GM10847 (cell line): ENCODE data around the gene RBFOX2.

Experiments
- POLR2A ChIP-seq: IDR thresholded peaks from 2 replicates; pipeline ENCODE4 v1.6.1; 2011; ENCODE audit not compliant: insufficient read length; ENCODE audit errors: extremely low read depth

Gene RBFOX2

GRCh38 chr22:35947794-35948425, 80.7 kb downstream of the RBFOX2 start:
- TF ChIP-seq POLR2A: no peak

GRCh38 chr22:35944458-35944857, 84.2 kb downstream of the RBFOX2 start:
- no peak for TF ChIP-seq POLR2A

GRCh38 chr22:35940166-35940565, 88.5 kb downstream of the RBFOX2 start:
- TF ChIP-seq POLR2A: no peak

GRCh38 chr22:35938226-35938625, 90.4 kb downstream of the RBFOX2 start:
- TF ChIP-seq POLR2A: no peak

GRCh38 chr22:35930933-35931332, 97.7 kb downstream of the RBFOX2 start:
- no peak for TF ChIP-seq POLR2A

GRCh38 chr22:35928285-35928798, 100.3 kb downstream of the RBFOX2 start:
- no peak for TF ChIP-seq POLR2A

GRCh38 chr22:35923026-35923425, 105.6 kb downstream of the RBFOX2 start:
- TF ChIP-seq POLR2A: no peak

GRCh38 chr22:35921777-35922176, 106.8 kb downstream of the RBFOX2 start:
- no peak for TF ChIP-seq POLR2A

- no peak for TF ChIP-seq POLR2A
Measured at GRCh38 chr22:35921044-35921443, 107.6 kb downstream of the RBFOX2 start.

GRCh38 chr22:35919002-35919542, 109.6 kb downstream of the RBFOX2 start:
- no peak for TF ChIP-seq POLR2A

- TF ChIP-seq POLR2A: no peak
Measured at GRCh38 chr22:35918456-35918855, 110.2 kb downstream of the RBFOX2 start.

GRCh38 chr22:35917651-35918050, 111.0 kb downstream of the RBFOX2 start:
- no peak for TF ChIP-seq POLR2A

- TF ChIP-seq POLR2A: no peak
Measured at GRCh38 chr22:35915477-35916013, 113.1 kb downstream of the RBFOX2 start.

- no peak for TF ChIP-seq POLR2A
Measured at GRCh38 chr22:35914665-35915476, 113.8 kb downstream of the RBFOX2 start.

- no peak for TF ChIP-seq POLR2A
Measured at GRCh38 chr22:35914357-35914664, 114.3 kb downstream of the RBFOX2 start.

- TF ChIP-seq POLR2A: no peak
Measured at GRCh38 chr22:35913925-35914324, 114.7 kb downstream of the RBFOX2 start.
